HG02763 (cell line): ENCODE results near the gene RAB11FIP4.

Experiments
- ATAC-seq: cut with Tn5 transposase; IDR thresholded peaks from one replicate; pipeline ENCODE4 v1.9.1; 2021; ENCODE audit warnings: mild to moderate bottlenecking, moderate library complexity; ENCODE audit not compliant: unreplicated experiment

Gene RAB11FIP4

GRCh38 chr17:31495022-31495885 lies 103.8 kb downstream of the RAB11FIP4 start:
- no peak for ATAC-seq

GRCh38 chr17:31496097-31496496 lies 104.6 kb downstream of the RAB11FIP4 start:
- ATAC-seq, result no peak

- no peak for ATAC-seq
Observed at GRCh38 chr17:31496601-31497000, 105.1 kb downstream of the RAB11FIP4 start.

GRCh38 chr17:31497431-31497830 lies 106.0 kb downstream of the RAB11FIP4 start:
- no peak for ATAC-seq

GRCh38 chr17:31497994-31498826 lies 106.7 kb downstream of the RAB11FIP4 start:
- no peak for ATAC-seq

GRCh38 chr17:31499771-31500554 lies 108.5 kb downstream of the RAB11FIP4 start:
- no peak for ATAC-seq

- ATAC-seq, result no peak
Observed at GRCh38 chr17:31506517-31506916, 115.0 kb downstream of the RAB11FIP4 start.

- peak; percentile 74 for ATAC-seq
Observed at GRCh38 chr17:31508288-31509094, 117.0 kb downstream of the RAB11FIP4 start.

- ATAC-seq, result peak; percentile 18
Observed at GRCh38 chr17:31509095-31509804, 117.8 kb downstream of the RAB11FIP4 start.

GRCh38 chr17:31509805-31510177 lies 118.3 kb downstream of the RAB11FIP4 start:
- no peak for ATAC-seq

- no peak for ATAC-seq
Observed at GRCh38 chr17:31510308-31511194, 119.1 kb downstream of the RAB11FIP4 start.

- no peak for ATAC-seq
Observed at GRCh38 chr17:31511195-31511578, 119.7 kb downstream of the RAB11FIP4 start.

GRCh38 chr17:31511580-31511979 lies 120.1 kb downstream of the RAB11FIP4 start:
- no peak for ATAC-seq

GRCh38 chr17:31512104-31512740 lies 120.7 kb downstream of the RAB11FIP4 start:
- ATAC-seq, result no peak

GRCh38 chr17:31512796-31513195 lies 121.3 kb downstream of the RAB11FIP4 start:
- ATAC-seq, result no peak

- no peak for ATAC-seq
Observed at GRCh38 chr17:31513731-31514427, 122.4 kb downstream of the RAB11FIP4 start.

- no peak for ATAC-seq
Observed at GRCh38 chr17:31515267-31515666, 123.8 kb downstream of the RAB11FIP4 start.

- ATAC-seq, result no peak
Observed at GRCh38 chr17:31517524-31517923, 126.0 kb downstream of the RAB11FIP4 start.
